ENCODE measurements around the gene CHST12.
"Not testable (repeated sequence)": the region's sequence is repeated elsewhere in the genome, so short reads cannot be mapped to it uniquely, and the experiment has no call there.

CHST12 gene

DNA sequence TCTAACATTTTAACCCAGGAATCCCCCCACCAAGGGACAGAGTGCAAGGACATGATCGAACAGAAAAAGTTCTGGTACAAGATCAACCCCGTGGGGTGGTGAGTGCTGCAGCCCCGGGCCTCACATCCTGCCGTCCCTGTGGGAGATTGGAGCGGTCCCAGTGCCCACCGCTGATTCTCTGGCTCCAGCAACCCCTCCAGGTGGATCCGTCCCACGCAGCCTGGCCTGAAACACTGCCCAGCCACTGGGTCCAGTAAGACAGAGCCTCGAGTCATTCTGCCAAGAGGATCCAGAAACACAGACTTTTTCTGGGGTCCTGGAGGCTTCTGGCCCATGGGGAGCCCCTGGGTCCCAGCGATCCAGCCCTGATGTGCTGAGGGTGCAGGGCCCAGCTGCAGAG lies 43.3 kb downstream of the CHST12 start:
- TF ChIP-seq, protein P1, sequence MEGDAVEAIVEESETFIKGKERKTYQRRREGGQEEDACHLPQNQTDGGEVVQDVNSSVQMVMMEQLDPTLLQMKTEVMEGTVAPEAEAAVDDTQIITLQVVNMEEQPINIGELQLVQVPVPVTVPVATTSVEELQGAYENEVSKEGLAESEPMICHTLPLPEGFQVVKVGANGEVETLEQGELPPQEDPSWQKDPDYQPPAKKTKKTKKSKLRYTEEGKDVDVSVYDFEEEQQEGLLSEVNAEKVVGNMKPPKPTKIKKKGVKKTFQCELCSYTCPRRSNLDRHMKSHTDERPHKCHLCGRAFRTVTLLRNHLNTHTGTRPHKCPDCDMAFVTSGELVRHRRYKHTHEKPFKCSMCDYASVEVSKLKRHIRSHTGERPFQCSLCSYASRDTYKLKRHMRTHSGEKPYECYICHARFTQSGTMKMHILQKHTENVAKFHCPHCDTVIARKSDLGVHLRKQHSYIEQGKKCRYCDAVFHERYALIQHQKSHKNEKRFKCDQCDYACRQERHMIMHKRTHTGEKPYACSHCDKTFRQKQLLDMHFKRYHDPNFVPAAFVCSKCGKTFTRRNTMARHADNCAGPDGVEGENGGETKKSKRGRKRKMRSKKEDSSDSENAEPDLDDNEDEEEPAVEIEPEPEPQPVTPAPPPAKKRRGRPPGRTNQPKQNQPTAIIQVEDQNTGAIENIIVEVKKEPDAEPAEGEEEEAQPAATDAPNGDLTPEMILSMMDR (IDR thresholded peaks at IDR 0.05; ENCODE audit: low read depth, low read length), result no peak
- no peak overlapping the region for H3K4me3 ChIP-seq (ENCODE audit: low read depth, low read length)
- no peaks in the 10 kb centered on the region for H3K9me3 ChIP-seq
- no peak for DNase-seq
- H3K36me3 ChIP-seq, result no peaks in the 10 kb centered on the region
- no peaks in the 10 kb centered on the region; the same call in 1 of the 2 replicates for H3K27me3 ChIP-seq
- H3K4me1 ChIP-seq, result peaks cover 4% of the 10 kb centered on the region

DNA sequence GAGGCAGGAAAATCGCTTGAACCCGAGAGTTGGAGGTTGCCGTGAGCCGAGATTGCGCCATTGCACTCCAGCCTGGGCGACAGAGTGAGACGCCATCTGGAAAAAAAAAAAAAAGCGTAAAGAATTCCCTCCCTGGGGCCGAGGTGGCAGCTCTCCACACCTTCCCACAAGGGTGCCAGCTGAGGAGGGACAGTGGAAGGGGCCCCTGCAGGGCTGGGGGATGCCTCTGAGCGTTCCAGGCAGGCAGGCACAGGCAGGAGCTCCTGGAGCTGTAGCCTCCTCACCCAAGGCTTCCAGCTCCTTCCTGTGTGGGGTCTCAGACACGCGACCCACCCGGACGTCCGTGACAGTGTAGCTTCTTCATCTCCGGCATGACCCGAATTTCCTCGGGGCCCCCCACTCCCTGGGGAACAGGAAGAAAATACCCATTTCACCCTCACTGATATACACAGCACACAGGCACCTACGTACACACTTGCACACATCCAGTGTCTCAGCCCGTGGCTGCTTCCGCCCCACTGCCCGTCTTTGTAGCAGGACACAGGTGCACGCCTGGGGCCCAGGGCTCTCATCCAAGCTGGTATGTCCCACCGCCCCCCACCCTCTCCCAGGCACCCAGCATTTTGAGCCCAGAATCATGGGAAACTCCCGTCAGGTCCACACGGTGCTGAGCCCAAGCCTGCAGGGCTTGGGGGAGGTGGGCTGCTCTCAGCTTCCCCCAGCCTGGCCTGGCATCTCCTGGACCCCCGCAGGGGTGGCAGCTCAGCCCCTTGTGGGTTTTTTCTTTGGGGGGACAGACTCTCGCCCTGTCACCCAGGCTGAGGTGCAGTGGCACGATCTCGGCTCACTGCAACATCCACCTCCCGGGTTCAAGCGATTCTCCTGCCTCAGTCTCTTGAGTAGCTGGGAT lies 47.0 kb downstream of the CHST12 start:
- Histone ChIP-seq H3K9me3 (no peaks in the 10 kb centered on the region), H3K36me3 (no peaks in the 10 kb centered on the region), H3K27me3 (no peaks in the 10 kb centered on the region; the same call in 1 of the 2 replicates), H3K4me1 (peaks cover 8% of the 10 kb centered on the region), H3K4me3 (ENCODE audit: low read depth, low read length) (no peak overlapping the region)
- no peak for DNase-seq
- TF ChIP-seq, protein P1 (IDR thresholded peaks at IDR 0.05; ENCODE audit: low read depth, low read length), result no peak

DNA sequence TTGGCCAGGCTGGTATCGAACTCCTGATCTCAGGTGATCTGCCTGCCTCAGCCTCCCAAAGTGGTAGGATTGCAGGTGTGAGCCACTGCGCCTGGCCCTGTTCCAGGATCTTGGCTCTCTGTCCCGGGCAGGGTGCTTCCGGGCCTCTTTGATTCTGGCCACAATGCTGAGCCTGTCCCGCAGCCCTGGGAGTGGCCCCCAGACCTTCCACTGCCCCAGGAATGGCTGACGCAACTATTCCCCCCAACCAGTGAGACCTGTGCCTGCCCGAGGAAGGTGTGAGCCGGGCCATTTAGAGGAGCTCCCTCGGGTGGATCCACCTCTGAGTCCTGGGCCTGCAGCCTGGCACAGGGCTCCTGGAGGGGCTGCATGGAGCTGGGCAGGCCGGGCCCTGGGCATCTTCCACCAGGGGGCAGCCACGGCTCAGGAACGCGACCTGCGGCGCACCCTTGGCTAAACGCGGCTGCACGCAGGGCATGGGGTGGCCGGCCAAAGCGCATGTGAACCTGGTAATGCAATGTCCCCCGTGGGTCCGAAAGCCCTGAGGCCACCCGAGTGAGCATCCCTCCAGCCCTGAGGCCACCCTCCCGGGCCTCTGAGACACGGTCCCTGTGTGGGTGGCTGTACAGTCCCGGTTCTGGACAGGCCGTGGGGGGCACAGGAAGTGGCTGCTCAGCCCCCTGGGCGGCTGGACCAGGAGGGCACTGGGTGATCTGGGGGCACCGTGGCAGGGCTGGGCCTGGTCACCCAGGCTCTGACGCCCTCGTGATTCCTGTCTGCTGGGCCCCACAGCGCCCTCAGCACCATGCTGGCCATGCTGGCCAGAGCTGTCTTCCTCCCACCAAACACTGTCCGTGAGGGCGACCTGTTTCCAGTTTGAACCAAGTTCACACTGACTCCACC lies 48.0 kb downstream of the CHST12 start:
- no peaks in the 10 kb centered on the region for H3K9me3 ChIP-seq
- peaks cover 8% of the 10 kb centered on the region for H3K4me1 ChIP-seq
- peak; percentile 93 for DNase-seq
- H3K27me3 ChIP-seq, result no peaks in the 10 kb centered on the region; the same call in 1 of the 2 replicates
- H3K36me3 ChIP-seq, result no peaks in the 10 kb centered on the region
- H3K4me3 ChIP-seq (ENCODE audit: low read depth, low read length), result peak overlapping the region; percentile 60
- TF ChIP-seq, protein P1 (IDR thresholded peaks at IDR 0.05; ENCODE audit: low read depth, low read length), result peak; percentile 85

DNA sequence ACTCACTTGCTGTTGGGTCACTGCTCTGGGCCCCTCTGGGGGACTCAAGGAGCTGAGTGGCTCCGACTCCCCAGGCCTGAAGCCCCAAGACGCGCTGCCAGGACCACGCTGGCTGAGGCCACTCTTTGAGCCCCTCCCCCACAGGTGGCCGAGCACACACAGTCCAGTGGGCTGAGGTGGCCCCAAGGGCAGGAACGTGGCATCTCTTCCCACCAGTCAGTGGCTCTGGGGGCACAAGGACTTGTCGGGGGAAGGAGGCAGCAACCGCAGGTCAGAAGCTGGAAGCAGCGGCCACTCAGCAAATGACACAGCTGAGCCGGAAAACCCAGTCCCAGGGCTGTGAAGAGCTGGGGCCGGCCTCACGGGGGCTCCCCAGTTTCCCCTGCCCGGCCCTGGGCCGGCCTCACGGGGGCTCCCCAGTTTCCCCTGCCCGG lies 48.7 kb downstream of the CHST12 start:
- Histone ChIP-seq H3K36me3 (no peaks in the 10 kb centered on the region), H3K27me3 (no peaks in the 10 kb centered on the region; the same call in 1 of the 2 replicates), H3K4me3 (ENCODE audit: low read depth, low read length) (peak overlapping the region; percentile 60), H3K4me1 (peaks cover 8% of the 10 kb centered on the region), H3K9me3 (no peaks in the 10 kb centered on the region)
- TF ChIP-seq, protein P1 (IDR thresholded peaks at IDR 0.05; ENCODE audit: low read depth, low read length), result no peak
- peak; percentile 26 for DNase-seq

DNA sequence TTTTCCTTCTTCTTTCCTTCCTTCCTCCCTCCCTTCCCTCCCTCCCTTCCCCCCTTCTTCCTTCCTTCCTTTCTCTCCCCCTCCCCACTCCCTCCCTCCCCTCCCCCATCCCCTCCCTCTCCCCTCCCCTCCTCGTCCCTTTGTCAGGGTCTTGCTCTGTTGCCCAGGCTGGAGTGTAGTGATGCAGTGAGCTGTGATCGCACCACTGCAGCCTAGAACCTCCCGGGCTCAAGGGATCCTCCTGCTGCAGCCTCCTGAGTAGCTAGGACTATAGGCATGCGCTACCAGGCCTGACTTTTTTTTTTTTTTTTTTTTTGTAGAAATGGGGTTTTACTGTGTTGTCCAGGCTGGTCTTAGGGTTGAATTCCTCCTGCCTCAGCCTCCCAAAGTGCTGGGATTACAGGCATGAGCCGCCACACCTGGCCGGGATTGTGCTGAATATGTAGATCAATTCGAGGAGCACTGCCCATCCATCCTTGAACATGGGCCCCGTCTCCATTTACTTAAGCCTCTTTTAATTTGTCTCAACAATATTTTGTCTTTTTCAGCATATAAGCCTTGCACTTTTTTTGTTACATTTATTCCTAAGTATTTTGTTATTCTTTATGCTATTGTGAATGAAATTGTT lies 49.3 kb downstream of the CHST12 start:
- H3K4me1 ChIP-seq, result peaks cover 8% of the 10 kb centered on the region
- no peak for DNase-seq
- no peak overlapping the region for H3K4me3 ChIP-seq (ENCODE audit: low read depth, low read length)
- no peaks in the 10 kb centered on the region for H3K36me3 ChIP-seq
- no peaks in the 10 kb centered on the region; the same call in 1 of the 2 replicates for H3K27me3 ChIP-seq
- H3K9me3 ChIP-seq, result no peaks in the 10 kb centered on the region
- TF ChIP-seq, protein P1 (IDR thresholded peaks at IDR 0.05; ENCODE audit: low read depth, low read length), result no peak

DNA sequence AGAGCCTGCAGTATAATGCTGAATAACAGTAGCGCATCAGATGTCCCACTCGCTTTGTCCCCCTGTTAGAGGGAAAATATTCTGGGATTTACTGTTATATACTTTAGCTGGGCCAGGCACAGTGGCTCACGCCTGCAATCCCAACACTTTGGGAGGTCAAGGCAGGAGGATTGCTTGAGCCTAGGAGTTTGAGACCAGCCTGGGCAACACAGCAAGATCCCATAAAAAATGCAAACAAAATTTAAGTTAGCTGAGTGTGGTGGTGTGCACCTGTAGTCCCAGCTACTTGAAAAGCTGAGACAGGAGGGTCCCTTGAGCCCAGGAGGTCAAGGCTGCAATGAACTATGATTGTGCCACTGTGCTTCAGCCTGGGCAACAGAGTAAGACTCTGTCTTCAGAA lies 50.4 kb downstream of the CHST12 start:
- not testable (repeated sequence) for H3K36me3 ChIP-seq; DNase-seq; H3K9me3 ChIP-seq; H3K4me1 ChIP-seq; H3K4me3 ChIP-seq (ENCODE audit: low read depth, low read length); H3K27me3 ChIP-seq

Measured in BE2C (cell line).